Body of pancreas (tissue), 4 donors: ENCODE results near the gene NAA38.

Source experiments
- POLR2A ChIP-seq, 3 donors: fragments of 450-650 bp; IDR thresholded peaks; one replicate each; pipeline ENCODE4 v1.6.1; 2016; ENCODE audit warnings: antibody characterized with exemption in 3 of 3, mild to moderate bottlenecking in 2 of 3
- TF ChIP-seq, protein P1 (sequence below), 7 experiments: fragments of 450-650 bp in 4 of 7; fragments of 200-600 bp in 3 of 7; sonication (generic) in 3 of 7; IDR thresholded peaks; one replicate each; pipeline ENCODE4 v1.5.1; 2016 to 2019; ENCODE audit warnings: antibody characterized with exemption in 7 of 7

DNA sequence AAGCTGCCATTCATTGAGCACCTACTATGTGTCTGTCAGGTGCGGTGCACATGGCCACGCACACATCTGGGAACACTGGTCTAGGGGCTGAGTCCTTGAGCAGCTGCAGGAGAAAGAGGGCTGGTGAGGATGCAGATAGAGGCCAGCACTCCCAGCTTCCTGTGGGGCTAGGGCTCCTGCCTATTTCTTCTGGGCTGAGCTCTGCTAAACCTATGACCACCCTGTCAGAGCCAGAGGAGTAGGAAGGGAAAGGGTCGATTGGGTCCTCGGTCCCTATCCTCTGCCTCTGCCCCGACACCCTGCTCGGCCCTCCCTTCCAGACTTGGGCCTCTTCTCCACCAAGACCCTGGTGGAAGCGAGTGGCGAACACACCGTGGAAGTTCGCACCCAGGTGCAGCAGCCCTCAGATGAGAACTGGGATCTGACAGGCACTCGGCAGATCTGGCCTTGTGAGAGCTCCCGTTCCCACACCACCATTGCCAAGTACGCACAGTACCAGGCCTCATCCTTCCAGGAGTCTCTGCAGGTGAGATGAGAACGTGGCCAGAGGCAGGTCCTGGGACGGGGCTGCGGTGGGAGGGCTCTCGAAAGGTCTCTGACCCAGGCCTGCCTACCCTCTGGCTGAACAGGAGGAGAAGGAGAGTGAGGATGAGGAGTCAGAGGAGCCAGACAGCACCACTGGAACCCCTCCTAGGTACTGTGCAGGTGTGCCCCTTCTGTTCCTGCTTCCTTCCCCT, 6.5 kb downstream of the NAA38 start:
- TF ChIP-seq, protein P1, sequence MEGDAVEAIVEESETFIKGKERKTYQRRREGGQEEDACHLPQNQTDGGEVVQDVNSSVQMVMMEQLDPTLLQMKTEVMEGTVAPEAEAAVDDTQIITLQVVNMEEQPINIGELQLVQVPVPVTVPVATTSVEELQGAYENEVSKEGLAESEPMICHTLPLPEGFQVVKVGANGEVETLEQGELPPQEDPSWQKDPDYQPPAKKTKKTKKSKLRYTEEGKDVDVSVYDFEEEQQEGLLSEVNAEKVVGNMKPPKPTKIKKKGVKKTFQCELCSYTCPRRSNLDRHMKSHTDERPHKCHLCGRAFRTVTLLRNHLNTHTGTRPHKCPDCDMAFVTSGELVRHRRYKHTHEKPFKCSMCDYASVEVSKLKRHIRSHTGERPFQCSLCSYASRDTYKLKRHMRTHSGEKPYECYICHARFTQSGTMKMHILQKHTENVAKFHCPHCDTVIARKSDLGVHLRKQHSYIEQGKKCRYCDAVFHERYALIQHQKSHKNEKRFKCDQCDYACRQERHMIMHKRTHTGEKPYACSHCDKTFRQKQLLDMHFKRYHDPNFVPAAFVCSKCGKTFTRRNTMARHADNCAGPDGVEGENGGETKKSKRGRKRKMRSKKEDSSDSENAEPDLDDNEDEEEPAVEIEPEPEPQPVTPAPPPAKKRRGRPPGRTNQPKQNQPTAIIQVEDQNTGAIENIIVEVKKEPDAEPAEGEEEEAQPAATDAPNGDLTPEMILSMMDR (IDR thresholded peaks at IDR 0.05) = no peak
- no peak for TF ChIP-seq POLR2A (IDR thresholded peaks at IDR 0.05)
